Measurements from ENCODE around the gene SCGB1C2.

The SCGB1C2 gene

GRCh38 chr17:173166-173911 lies 36.0 kb downstream of the SCGB1C2 start:
- no peak overlapping the region for H3K4me2 ChIP-seq (ENCODE audit: low read depth, low read length, poor library complexity, severe bottlenecking)
- H2AFZ ChIP-seq (ENCODE audit: low read length): no peak overlapping the region
- H3K79me2 ChIP-seq (ENCODE audit: insufficient read depth, low read length): no peaks in the 10 kb centered on the region
- H3K36me3 ChIP-seq (ENCODE audit: insufficient read depth, low read length): no peaks in the 10 kb centered on the region
- H3F3A ChIP-seq (ENCODE audit: low read depth): no peaks in the 10 kb centered on the region
- no peaks in the 10 kb centered on the region for H3K9me3 ChIP-seq (ENCODE audit: insufficient read depth, low read depth, low read length)
- H3K27me3 ChIP-seq (ENCODE audit: insufficient read depth, low read length, poor library complexity, severe bottlenecking): no peaks in the 10 kb centered on the region
- H3K4me1 ChIP-seq (ENCODE audit: insufficient read depth, low read length, poor library complexity, severe bottlenecking): no peaks in the 10 kb centered on the region
- H3K4me3 ChIP-seq (ENCODE audit: low read length, poor library complexity, severe bottlenecking): no peak overlapping the region
- no peaks in the 10 kb centered on the region for H3K9me2 ChIP-seq (replicated peaks; ENCODE audit: low read depth, low read length)
- H4K20me1 ChIP-seq (ENCODE audit: insufficient read depth, low read length, poor library complexity, severe bottlenecking): no peaks in the 10 kb centered on the region
- H3K9ac ChIP-seq (ENCODE audit: low read depth, low read length, poor library complexity, severe bottlenecking): no peak overlapping the region
- TF ChIP-seq EZH2phosphoT487 (IDR thresholded peaks at IDR 0.05; ENCODE audit: borderline replicate concordance): no peak
- TF ChIP-seq CTCF (conservative IDR thresholded peaks at IDR 0.05; ENCODE audit: low read length): no peak

GRCh38 chr17:177155-177554 lies 39.8 kb downstream of the SCGB1C2 start:
- no peaks in the 10 kb centered on the region for H3K79me2 ChIP-seq (ENCODE audit: insufficient read depth, low read length)
- H3K9ac ChIP-seq (ENCODE audit: low read depth, low read length, poor library complexity, severe bottlenecking): no peak overlapping the region
- no peaks in the 10 kb centered on the region for H4K20me1 ChIP-seq (ENCODE audit: insufficient read depth, low read length, poor library complexity, severe bottlenecking)
- no peaks in the 10 kb centered on the region for H3K27me3 ChIP-seq (ENCODE audit: insufficient read depth, low read length, poor library complexity, severe bottlenecking)
- H3K9me3 ChIP-seq (ENCODE audit: insufficient read depth, low read depth, low read length): no peaks in the 10 kb centered on the region
- H3K4me1 ChIP-seq (ENCODE audit: insufficient read depth, low read length, poor library complexity, severe bottlenecking): no peaks in the 10 kb centered on the region
- H3K4me2 ChIP-seq (ENCODE audit: low read depth, low read length, poor library complexity, severe bottlenecking): no peak overlapping the region
- H3K4me3 ChIP-seq (ENCODE audit: low read length, poor library complexity, severe bottlenecking): no peak overlapping the region
- H2AFZ ChIP-seq (ENCODE audit: low read length): no peak overlapping the region
- H3K36me3 ChIP-seq (ENCODE audit: insufficient read depth, low read length): no peaks in the 10 kb centered on the region
- no peaks in the 10 kb centered on the region for H3K9me2 ChIP-seq (replicated peaks; ENCODE audit: low read depth, low read length)
- TF ChIP-seq CTCF (conservative IDR thresholded peaks at IDR 0.05; ENCODE audit: low read length) (no peak), EZH2phosphoT487 (IDR thresholded peaks at IDR 0.05; ENCODE audit: borderline replicate concordance) (no peak)
- H3F3A ChIP-seq (ENCODE audit: low read depth): no peaks in the 10 kb centered on the region

GRCh38 chr17:177762-178161 lies 40.4 kb downstream of the SCGB1C2 start:
- H3K9ac ChIP-seq (ENCODE audit: low read depth, low read length, poor library complexity, severe bottlenecking): no peak overlapping the region
- no peaks in the 10 kb centered on the region for H3F3A ChIP-seq (ENCODE audit: low read depth)
- H3K4me1 ChIP-seq (ENCODE audit: insufficient read depth, low read length, poor library complexity, severe bottlenecking): no peaks in the 10 kb centered on the region
- no peaks in the 10 kb centered on the region for H3K9me3 ChIP-seq (ENCODE audit: insufficient read depth, low read depth, low read length)
- H3K27me3 ChIP-seq (ENCODE audit: insufficient read depth, low read length, poor library complexity, severe bottlenecking): no peaks in the 10 kb centered on the region
- no peaks in the 10 kb centered on the region for H3K9me2 ChIP-seq (replicated peaks; ENCODE audit: low read depth, low read length)
- no peak overlapping the region for H2AFZ ChIP-seq (ENCODE audit: low read length)
- H3K79me2 ChIP-seq (ENCODE audit: insufficient read depth, low read length): no peaks in the 10 kb centered on the region
- no peaks in the 10 kb centered on the region for H3K36me3 ChIP-seq (ENCODE audit: insufficient read depth, low read length)
- no peak overlapping the region for H3K4me3 ChIP-seq (ENCODE audit: low read length, poor library complexity, severe bottlenecking)
- no peak overlapping the region for H3K4me2 ChIP-seq (ENCODE audit: low read depth, low read length, poor library complexity, severe bottlenecking)
- no peaks in the 10 kb centered on the region for H4K20me1 ChIP-seq (ENCODE audit: insufficient read depth, low read length, poor library complexity, severe bottlenecking)
- TF ChIP-seq EZH2phosphoT487 (IDR thresholded peaks at IDR 0.05; ENCODE audit: borderline replicate concordance): no peak
- TF ChIP-seq CTCF (conservative IDR thresholded peaks at IDR 0.05; ENCODE audit: low read length): no peak

All from Loucy (cell line).